NT2/D1 (cell line): ENCODE data around the gene SPOCK1.

ENCODE experiments used
- SUZ12 ChIP-seq: IDR thresholded peaks from 2 replicates; pipeline ENCODE4 v1.6.1; 2011; ENCODE audit not compliant: insufficient read length, insufficient read depth; ENCODE audit errors: extremely low read depth
- ZNF274 ChIP-seq: IDR thresholded peaks from 2 replicates; pipeline ENCODE4 v1.6.1; 2011; ENCODE audit warnings: mild to moderate bottlenecking, low read depth, low read length

DNA sequence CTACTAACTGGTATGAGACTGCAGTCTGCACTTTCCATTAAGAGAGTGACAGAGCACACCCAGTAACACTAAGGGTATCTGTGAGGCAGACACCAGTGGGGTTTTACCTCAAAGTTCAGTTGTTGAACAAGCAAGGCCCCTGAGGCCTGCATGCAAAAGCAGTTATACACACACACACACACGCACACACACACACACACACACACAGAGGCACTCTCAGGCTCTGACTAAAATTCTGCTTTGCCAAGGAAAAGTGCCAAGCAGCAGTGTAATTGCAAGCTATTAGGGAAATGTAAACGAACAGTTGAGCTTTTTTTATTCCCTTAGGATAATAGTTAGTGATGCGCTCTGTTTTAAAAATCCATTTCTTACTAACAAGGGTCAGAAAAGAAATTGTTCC lies 377.1 kb downstream of the SPOCK1 start:
- no peak for TF ChIP-seq ZNF274
- TF ChIP-seq SUZ12, result no peak
